Activated CD4-positive, CD25-positive, alpha-beta regulatory T cell treated with anti-CD3 and anti-CD28 coated beads, Interleukin-2, amount 50 U/mL, for 72 hours (primary cell): Measurements from ENCODE around the gene RFT1.
"Not testable (repeated sequence)": the region's sequence is repeated elsewhere in the genome, so short reads cannot be mapped to it uniquely, and the experiment has no call there.

Source experiments
- DNase-seq: peaks from one replicate; pipeline ENCODE4 v3.0.0; 2021

Gene RFT1

DNA sequence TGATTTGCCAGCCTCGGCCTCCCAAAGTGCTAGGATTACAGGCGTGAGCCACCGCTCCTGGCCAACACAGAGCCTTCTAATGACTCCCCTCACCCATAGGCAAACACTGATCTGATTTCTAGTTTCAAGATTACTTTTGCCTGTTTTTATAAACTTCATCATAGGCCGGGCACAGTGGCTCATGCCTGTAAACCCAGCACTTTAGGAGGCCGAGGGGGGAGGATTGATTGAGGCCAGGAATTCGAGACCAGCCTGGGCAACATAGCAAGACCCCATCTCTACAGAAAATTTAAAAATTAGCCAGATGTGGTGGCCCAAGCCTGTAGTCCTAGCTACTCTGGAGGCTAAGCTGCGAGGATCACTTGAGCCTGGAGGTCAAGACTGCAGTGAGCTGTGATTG lies 76.0 kb downstream of the RFT1 start:
- not testable (repeated sequence) for DNase-seq

DNA sequence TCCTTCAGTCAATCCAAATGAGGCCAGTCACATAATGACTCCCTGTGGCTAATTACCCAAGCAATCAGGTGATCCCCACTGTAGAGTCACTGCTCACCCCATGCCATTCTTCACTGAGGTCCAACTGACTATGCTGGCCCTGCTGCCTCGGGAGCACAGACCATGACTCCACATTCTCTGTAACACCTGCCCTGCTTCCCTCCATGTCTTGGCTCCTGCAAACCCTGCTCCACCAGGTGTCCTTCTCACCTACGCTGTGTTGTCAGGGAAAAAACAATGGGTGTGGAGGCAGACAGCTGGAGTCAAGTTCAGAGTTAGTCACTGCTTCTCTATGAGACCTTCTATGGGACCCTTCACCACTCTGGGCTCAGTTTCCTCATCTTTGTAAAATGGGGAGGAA lies 78.3 kb downstream of the RFT1 start:
- no peak for DNase-seq

DNA sequence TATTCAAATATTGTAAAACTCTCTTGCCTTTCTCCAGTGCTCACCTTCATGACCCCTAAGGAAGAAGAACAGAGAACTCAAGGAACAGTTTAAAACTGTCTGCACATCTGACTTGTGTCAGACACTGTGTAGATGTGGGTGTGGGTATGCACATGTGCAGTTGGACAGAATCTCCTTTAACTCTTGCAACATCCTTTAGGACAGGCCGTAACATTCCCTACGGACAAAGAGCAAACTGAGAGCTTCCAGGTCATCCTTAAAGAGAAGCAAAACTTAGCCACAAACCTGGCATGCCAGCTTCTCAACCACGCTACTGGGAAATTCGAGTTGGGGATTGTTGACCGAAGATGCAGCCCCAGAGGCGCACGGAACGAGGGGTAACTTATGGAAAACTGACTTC lies 80.2 kb downstream of the RFT1 start:
- DNase-seq = no peak

DNA sequence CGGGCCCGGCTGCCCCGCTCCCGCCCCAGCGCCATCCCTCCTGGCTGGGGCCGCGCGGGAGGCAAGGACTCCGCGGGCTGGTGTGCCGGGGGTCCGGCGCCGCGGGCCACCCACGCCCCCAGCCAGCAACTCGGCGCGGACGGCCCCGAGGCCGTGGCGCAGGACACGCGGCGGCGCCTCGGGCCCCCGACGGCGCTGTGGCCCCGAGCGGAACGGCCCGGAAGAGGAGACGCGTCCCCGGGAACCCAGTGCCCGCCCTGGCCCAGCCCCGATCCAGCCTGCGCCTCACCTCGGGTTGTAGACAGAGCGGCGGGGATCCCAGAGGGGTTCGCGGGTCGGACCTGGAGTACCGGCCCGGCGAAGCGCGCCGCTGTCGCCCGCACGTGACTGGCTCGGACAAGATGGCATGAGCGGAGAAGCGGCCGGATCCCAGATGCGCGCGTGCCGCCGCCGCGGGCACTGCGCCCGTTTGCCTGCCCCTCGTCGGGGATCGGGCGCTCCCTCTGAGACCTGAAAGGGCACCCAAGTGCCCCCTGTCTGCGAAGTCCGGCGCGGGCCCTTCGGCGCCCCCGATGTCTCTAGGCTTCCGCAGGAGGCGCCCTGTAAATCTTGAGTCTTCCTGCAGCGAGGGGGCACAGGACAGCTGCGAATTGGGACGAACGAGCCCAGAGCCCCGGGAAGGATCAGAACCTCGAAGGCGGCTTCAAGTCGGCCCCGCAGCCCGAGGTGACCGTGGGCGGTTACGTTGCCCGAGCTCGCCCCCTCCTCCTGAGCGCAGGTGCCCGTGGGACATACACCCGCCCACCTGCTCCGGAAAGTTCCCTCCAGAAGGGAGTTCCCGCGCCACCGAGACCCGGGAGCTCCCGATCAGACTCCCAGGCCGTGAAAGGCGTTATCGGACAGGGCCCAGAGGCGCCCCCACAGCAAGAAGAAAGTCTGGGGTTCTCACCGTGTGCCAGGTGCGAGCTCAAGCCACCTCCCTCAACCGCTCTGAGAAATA lies 83.8 kb downstream of the RFT1 start:
- DNase-seq = peak; percentile 63

DNA sequence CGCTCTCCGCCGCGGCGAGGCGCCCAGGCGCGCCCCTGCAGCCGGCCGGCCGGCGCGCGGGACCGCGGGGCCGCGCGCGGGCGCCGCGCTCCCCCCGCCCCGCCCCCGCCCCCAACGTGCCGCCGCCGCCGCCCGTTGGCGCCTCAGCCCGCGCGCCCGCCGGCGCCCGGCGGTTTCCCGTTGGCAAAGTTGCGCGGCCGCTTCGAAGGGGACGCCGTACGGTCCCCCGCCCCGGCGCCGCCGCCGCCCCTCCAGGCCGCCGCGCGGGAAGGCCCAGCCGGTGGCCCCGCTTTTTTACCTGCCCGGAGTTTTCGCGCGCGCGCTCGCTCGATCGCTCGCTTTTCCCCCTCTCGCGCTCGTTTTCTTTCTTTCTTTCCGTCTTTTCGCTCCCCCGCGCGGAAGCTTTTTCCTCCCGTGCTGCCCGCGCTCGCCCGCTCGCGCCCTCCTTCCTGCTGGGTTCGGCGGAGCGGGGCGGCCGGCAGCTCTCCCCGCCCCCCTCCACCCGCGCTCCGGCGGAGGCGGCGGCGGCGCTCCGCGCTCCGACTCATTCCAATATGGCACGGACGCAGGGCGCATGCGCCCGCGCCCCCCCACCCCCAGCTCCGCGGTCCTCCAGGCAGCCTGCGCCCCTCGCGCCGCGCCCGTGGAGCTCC lies 84.6 kb downstream of the RFT1 start, which contains the start of gene SFMBT1:
Gene SFMBT1 (minus strand): TSS at position 556 of the 653 bp plus-strand sequence. CDS start 76,945 bp downstream, outside the sequence.
- DNase-seq = peak; percentile 65

DNA sequence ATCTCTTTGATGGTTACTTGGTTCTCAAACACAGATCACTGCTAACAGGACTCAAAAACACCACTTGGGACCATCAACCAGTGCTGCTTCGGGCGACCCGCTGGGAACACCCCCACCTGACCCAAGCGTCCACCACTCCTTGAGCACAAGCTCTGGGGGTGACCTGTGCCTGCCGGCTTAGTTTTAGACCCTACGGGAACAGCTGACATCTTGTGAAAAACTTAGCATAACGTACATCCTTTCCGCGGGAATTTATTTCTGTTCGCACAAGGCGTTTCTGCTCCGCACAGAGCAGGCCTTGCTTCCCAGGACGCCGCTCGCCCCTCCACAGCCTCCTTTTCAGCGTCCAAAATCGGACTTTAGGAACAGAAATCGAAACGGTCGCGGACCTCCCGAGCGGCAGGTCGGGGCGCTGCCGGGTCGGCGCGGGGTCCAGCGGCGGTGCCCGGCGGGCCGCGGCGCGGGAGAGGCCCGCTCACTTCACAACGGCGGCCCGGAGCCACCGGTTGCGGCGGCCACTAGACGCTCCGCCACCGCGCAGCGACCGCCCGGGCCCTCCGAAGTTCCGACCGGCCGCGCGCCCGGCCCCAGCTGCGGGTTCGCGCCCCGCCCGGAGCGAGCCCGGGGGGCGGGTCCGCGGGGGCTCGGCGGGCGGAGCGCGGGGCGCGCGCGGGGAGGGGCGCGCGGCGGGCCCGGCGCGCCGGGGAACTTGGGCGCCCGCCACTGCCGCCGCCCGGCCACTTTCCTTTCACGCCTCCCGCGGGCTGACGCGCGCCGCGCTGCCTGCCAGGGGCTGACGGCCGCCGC lies 85.3 kb downstream of the RFT1 start:
- DNase-seq = peak; percentile 56

DNA sequence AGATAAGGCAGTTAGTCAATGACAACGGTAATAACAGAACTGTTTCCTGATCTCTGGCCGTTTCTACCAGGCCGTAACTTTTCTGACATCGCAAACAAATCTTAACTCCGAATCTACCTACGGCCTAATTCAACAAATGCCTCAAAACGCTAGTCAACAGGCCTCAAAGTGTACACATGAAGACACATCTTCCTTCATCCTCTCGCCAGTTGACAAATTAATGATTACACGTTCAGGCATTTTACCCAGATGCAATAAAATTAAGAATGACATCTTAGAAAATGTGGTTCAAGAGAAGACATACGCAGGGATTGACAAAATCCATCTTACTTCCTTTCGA lies 85.9 kb downstream of the RFT1 start:
- no peak for DNase-seq

DNA sequence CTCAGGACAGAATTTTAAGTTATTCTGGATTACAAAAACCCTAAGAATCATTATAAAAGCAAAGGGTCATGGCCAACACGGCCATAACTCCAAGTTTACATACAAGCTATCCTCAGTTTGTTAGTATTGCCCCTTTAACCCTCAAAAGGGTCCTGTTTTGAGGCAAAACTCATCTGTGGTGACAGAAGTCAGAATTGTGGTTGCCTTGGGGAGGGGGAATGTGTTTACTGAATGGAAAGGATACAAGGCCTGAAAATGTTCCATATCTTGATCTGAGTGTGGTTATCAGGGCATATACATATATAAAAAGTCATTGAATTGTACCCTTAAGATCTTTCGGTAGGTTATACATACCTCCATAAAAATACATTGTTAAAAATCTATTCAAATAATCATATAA lies 86.5 kb downstream of the RFT1 start:
- no peak for DNase-seq

DNA sequence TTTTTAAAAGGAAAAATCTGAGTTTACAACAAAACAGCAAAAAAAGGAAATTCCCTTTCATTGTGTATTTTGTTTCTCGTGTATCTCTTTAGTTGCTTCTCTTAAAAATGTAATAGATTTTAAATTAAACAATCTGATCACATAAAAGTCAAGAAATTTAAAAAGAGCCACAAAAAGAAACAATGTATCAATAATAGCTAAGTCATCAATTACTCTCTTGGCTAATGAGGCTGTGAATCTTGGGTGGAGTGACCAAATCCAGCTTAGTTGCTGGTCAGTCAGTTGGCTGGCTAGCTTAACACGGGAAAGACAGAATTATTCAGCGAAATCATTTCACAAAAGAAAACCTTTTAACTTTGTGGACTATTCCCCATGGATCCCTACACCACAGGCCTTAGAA lies 87.6 kb downstream of the RFT1 start:
- DNase-seq = no peak

DNA sequence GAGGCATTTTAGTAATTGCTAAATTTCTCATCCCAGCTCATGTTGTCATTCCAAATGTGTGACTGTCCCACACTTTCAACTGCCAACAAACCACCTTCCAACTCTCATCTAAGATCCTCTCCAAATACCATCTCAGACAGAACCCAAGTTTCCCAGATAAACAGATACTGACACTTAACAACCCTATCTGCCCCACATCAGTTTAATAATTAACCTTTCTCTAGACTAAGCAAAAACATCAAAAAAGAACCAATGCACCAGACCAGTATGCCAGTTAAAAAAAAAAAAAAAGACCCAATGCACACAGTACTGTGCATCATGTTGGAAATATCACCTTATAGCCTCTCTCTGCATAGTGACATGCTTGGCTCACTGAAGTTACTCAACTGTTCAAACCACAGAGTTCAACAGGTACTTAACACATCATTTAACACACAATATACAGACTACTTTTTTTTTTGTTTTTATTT lies 89.8 kb downstream of the RFT1 start:
- DNase-seq = no peak

DNA sequence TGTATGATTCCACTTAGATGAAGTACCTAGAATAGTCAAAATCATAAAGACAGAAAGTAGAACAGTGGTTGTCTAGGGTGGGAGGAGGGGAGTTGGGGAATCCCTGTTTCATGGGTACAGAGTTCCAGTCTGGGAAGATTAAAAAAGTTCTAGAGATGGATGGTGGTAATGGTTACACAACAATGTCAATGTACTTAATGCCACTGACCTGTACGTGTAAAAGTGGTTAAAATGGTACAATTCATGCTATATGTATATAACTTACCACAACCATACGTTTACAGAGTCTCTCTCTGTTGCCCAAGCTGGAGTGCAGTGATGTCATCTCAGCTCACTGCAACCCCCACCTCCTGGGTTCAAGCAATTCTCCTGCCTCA lies 90.9 kb downstream of the RFT1 start:
- no peak for DNase-seq

DNA sequence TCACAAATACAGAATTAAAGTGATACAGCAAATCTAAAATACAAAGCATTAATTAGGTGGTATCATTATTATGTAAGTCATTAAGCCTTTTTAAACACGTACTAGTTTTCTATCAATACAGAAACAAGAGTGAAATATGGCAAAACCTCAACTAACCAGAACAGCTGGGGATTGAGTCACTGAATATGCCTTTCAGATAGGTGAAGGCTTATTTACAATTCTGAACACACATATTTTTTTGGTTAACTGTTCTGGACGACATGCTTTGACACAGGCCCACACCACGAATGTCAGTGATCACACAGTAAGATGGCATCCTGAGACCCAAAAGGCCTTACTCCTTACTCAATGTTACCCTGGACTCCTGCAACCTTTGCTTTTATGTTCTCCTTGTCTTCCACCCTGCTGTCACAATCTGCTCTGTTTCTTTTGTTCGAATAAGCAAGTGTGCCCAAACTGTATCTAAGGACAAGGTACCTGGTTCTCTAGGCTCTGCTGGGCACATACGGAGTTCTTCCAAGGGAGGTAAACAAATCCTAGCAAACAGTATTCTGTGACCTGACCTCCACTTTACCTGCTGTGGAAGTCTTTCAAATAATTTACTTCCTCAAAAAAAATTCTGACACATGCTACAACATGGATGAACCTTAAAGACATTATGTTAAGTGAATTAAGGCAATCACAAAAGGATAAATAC lies 91.4 kb downstream of the RFT1 start:
- DNase-seq = no peak
